ENCODE results near the gene XCL1.

GRCh38 chr1:168591641-168592250 lies 15.3 kb downstream of the XCL1 start:
- TF ChIP-seq POLR2A (IDR thresholded peaks at IDR 0.05; ENCODE audit: low read depth, low read length) (no peak), EZH2 (IDR thresholded peaks at IDR 0.05; ENCODE audit: borderline replicate concordance, low read depth, low read length, severe bottlenecking) (no peak)

Measured in endothelial cell of umbilical vein (primary cell).